CD14-positive monocyte (primary cell): ENCODE measurements around the gene HPS1. TPM values are rescaled to one million over a fixed set of nuclear protein-coding genes. Genes with fewer than 3 reads are reported as not detected.

Experiments used
- DNase-seq, 3 donors: peaks; one replicate each; pipeline ENCODE4 v3.0.0-alpha.2; 2011 to 2022
- H2AFZ ChIP-seq: 2 replicates; pipeline ENCODE4 v1.6.0; 2012; ENCODE audit warnings: mild to moderate bottlenecking, low read depth, low read length, inconsistent platforms; ENCODE audit not compliant: insufficient read depth, poor library complexity, severe bottlenecking
- H3K27ac ChIP-seq, 2 donors: 1 replicate in 1 of 2; 2 replicates in 1 of 2; pipeline ENCODE4 v1.5.1; 2012 to 2013; ENCODE audit warnings: low read length in 2 of 2, control low read depth in 1 of 2, inconsistent platforms in 1 of 2, low read depth in 1 of 2, mild to moderate bottlenecking in 1 of 2
- H3K27me3 ChIP-seq, 2 donors: one replicate each; pipeline versions ENCODE4 v1.6.0 to v1.6.1; 2011 to 2013; ENCODE audit warnings: low read length in 2 of 2; ENCODE audit not compliant: control insufficient read depth in 2 of 2, insufficient read depth in 2 of 2
- H3K36me3 ChIP-seq, 2 donors: replicated peaks in 1 of 2; 1 replicate in 1 of 2; 2 replicates in 1 of 2; pipeline versions ENCODE4 v1.5.1 to v1.6.1; 2012 to 2013; ENCODE audit warnings: low read length in 2 of 2, control low read depth in 1 of 2, inconsistent platforms in 1 of 2, mild to moderate bottlenecking in 1 of 2; ENCODE audit not compliant: insufficient read depth in 2 of 2, control insufficient read depth in 1 of 2
- H3K4me1 ChIP-seq, 2 donors: 1 replicate in 1 of 2; 2 replicates in 1 of 2; pipeline versions ENCODE4 v1.5.1 to v1.6.1; 2012 to 2013; ENCODE audit warnings: low read length in 2 of 2, control low read depth in 1 of 2, inconsistent platforms in 1 of 2, mild to moderate bottlenecking in 1 of 2, moderate library complexity in 1 of 2; ENCODE audit not compliant: insufficient read depth in 2 of 2, control insufficient read depth in 1 of 2
- H3K4me2 ChIP-seq: replicated peaks from 2 replicates; pipeline ENCODE3; 2012; ENCODE audit warnings: low read length, moderate library complexity, mild to moderate bottlenecking; ENCODE audit not compliant: poor library complexity, severe bottlenecking; ENCODE audit errors: extremely low read depth
- H3K4me3 ChIP-seq, 3 experiments: fragments of 200-600 bp in 1 of 3; sonication (generic) in 1 of 3; replicated peaks in 1 of 3; 1 replicate in 2 of 3; 2 replicates in 1 of 3; pipeline ENCODE4 v1.5.1; 2011 to 2013; ENCODE audit warnings: low read length in 3 of 3, mild to moderate bottlenecking in 3 of 3, control low read depth in 2 of 3, low read depth in 2 of 3, inconsistent platforms in 1 of 3, moderate library complexity in 1 of 3
- H3K79me2 ChIP-seq: 2 replicates; pipeline ENCODE4 v1.6.0; 2012; ENCODE audit warnings: mild to moderate bottlenecking, control low read depth, inconsistent platforms, low read length, moderate library complexity; ENCODE audit not compliant: insufficient read depth
- H3K9ac ChIP-seq: 2 replicates; pipeline ENCODE4 v1.6.0; 2017; ENCODE audit warnings: low read length, mild to moderate bottlenecking; ENCODE audit not compliant: insufficient read depth, poor library complexity, severe bottlenecking
- H3K9me3 ChIP-seq, 2 donors: replicated peaks in 1 of 2; 1 replicate in 1 of 2; 2 replicates in 1 of 2; pipeline versions ENCODE4 v1.5.1 to v1.6.1; 2012 to 2013; ENCODE audit warnings: low read length in 2 of 2, control low read depth in 1 of 2; ENCODE audit not compliant: control insufficient read depth in 1 of 2, insufficient read depth in 1 of 2
- H4K20me1 ChIP-seq: 2 replicates; pipeline ENCODE4 v1.6.0; 2012; ENCODE audit warnings: mild to moderate bottlenecking, low read length, control low read depth, moderate library complexity; ENCODE audit not compliant: insufficient read depth
- H3K27ac Mint-ChIP-seq, 7 donors: one replicate each; pipeline ENCODE4 v1.8.0; 2020; ENCODE audit warnings: mild to moderate bottlenecking in 7 of 7, mixed read lengths in 7 of 7, moderate library complexity in 6 of 7, inconsistent platforms in 2 of 7
- H3K27me3 Mint-ChIP-seq, 3 donors: one replicate each; pipeline ENCODE4 v1.8.0; 2021 to 2022; ENCODE audit warnings: low read depth in 3 of 3, mild to moderate bottlenecking in 3 of 3, mixed read lengths in 3 of 3, moderate library complexity in 3 of 3, inconsistent platforms in 1 of 3
- H3K36me3 Mint-ChIP-seq, 2 donors: one replicate each; pipeline ENCODE4 v1.8.0; 2020; ENCODE audit warnings: mixed read lengths in 2 of 2, inconsistent platforms in 1 of 2, mild to moderate bottlenecking in 1 of 2
- H3K4me1 Mint-ChIP-seq: one replicate; pipeline ENCODE4 v1.8.0; 2020; ENCODE audit warnings: mild to moderate bottlenecking, mixed read lengths
- H3K4me3 Mint-ChIP-seq, 2 donors: one replicate each; pipeline ENCODE4 v1.8.0; 2020; ENCODE audit warnings: mild to moderate bottlenecking in 2 of 2, mixed read lengths in 2 of 2, moderate library complexity in 1 of 2
- H3K9me3 Mint-ChIP-seq, 7 donors: one replicate each; pipeline ENCODE4 v1.8.0; 2020 to 2022; ENCODE audit warnings: mixed read lengths in 7 of 7, mild to moderate bottlenecking in 6 of 7, moderate library complexity in 6 of 7, inconsistent platforms in 2 of 7
- WGBS: methylation state at CpG from one replicate; pipeline ENCODE4 v1.1.5; 2013; ENCODE audit warnings: missing lambda C conversion rate; ENCODE audit not compliant: insufficient coverage; 5-methylcytosine and 5-hydroxymethylcytosine counted together
- intact Hi-C, 2 donors: fragments of 100-400 bp; cut with micrococcal nuclease; formaldehyde crosslinking; loops; one replicate each; pipeline versions ENCODE4 v1.15.0 to v1.15.1; 2023
- polyA plus RNA-seq, 3 donors: library from polyadenylated mRNA; depleted of rRNA in 1 of 3; unstranded in 2 of 3; stranded (reverse) in 1 of 3; fragments of 300-500 nt in 2 of 3; fragments of >200 nt in 1 of 3; fragmentation: Illumina TruSeq in 2 of 3; gene quantifications; 1 replicate in 2 of 3; 2 replicates in 1 of 3; pipeline ENCODE4 v1.2.3, GENCODE V29; 2012 to 2021
- TF ChIP-seq, protein P1 (sequence below): fragments of 200-600 bp; IDR thresholded peaks from one replicate; pipeline ENCODE4 v1.8.0; 2022; ENCODE audit warnings: antibody characterized with exemption, mild to moderate bottlenecking

HPS1 gene
- polyA plus RNA-seq, 3 donors: 73.0 to 135 (median 85.2) TPM

GRCh38 chr10:98411768-98412167 is 35.0 kb downstream of the HPS1 start:
- no peak overlapping the region for H2AFZ ChIP-seq
- no peaks in the 10 kb centered on the region for H4K20me1 ChIP-seq
- peaks cover 3 to 14% of the 10 kb centered on the region in 2 donors for H3K36me3 Mint-ChIP-seq
- no peak overlapping the region for H3K27ac Mint-ChIP-seq
- H3K9me3 ChIP-seq: no peaks in the 10 kb centered on the region
- no peak overlapping the region for H3K4me3 ChIP-seq
- H3K36me3 ChIP-seq: peaks cover 3 to 7% of the 10 kb centered on the region in 2 donors
- H3K27ac ChIP-seq: no peak overlapping the region
- H3K4me1 ChIP-seq: peaks cover 12 to 16% of the 10 kb centered on the region in 2 donors
- WGBS: 93% methylated on average over 1 of the region's 1 CpG
- no peak overlapping the region for H3K4me3 Mint-ChIP-seq
- peaks cover 19% of the 10 kb centered on the region for H3K4me1 Mint-ChIP-seq
- no peaks in the 10 kb centered on the region for H3K79me2 ChIP-seq
- H3K9me3 Mint-ChIP-seq: peaks cover 0 to 2% (median 0%) of the 10 kb centered on the region in 7 donors
- peaks cover 0 to 3% (median 3%) of the 10 kb centered on the region in 3 donors for H3K27me3 Mint-ChIP-seq
- no peak for DNase-seq
- no peaks in the 10 kb centered on the region for H3K27me3 ChIP-seq
- TF ChIP-seq, protein P1, sequence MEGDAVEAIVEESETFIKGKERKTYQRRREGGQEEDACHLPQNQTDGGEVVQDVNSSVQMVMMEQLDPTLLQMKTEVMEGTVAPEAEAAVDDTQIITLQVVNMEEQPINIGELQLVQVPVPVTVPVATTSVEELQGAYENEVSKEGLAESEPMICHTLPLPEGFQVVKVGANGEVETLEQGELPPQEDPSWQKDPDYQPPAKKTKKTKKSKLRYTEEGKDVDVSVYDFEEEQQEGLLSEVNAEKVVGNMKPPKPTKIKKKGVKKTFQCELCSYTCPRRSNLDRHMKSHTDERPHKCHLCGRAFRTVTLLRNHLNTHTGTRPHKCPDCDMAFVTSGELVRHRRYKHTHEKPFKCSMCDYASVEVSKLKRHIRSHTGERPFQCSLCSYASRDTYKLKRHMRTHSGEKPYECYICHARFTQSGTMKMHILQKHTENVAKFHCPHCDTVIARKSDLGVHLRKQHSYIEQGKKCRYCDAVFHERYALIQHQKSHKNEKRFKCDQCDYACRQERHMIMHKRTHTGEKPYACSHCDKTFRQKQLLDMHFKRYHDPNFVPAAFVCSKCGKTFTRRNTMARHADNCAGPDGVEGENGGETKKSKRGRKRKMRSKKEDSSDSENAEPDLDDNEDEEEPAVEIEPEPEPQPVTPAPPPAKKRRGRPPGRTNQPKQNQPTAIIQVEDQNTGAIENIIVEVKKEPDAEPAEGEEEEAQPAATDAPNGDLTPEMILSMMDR: no peak
- no peak overlapping the region for H3K4me2 ChIP-seq
- H3K9ac ChIP-seq: no peak overlapping the region
- intact Hi-C loops: no loop called here

GRCh38 chr10:98411166-98411565 is 35.6 kb downstream of the HPS1 start:
- intact Hi-C loops: no loop called here
- Histone ChIP-seq H3K9ac (no peak overlapping the region), H3K4me2 (no peak overlapping the region), H3K79me2 (no peaks in the 10 kb centered on the region), H2AFZ (no peak overlapping the region), H3K36me3 (peaks cover 0 to under 1% of the 10 kb centered on the region in 2 donors), H3K27me3 (no peaks in the 10 kb centered on the region), H3K4me3 (no peak overlapping the region), H3K9me3 (no peaks in the 10 kb centered on the region), H3K27ac (no peak overlapping the region), H3K4me1 (peaks cover 12 to 16% of the 10 kb centered on the region in 2 donors), H4K20me1 (no peaks in the 10 kb centered on the region)
- DNase-seq: no peak
- 98% methylated on average over 11 of the region's 11 CpGs for WGBS
- TF ChIP-seq, protein P1: no peak
- peaks cover 0 to 2% (median 0%) of the 10 kb centered on the region in 7 donors for H3K9me3 Mint-ChIP-seq
- no peak overlapping the region for H3K27ac Mint-ChIP-seq
- H3K4me3 Mint-ChIP-seq: no peak overlapping the region
- H3K4me1 Mint-ChIP-seq: peaks cover 19% of the 10 kb centered on the region
- peaks cover 0 to 8% of the 10 kb centered on the region in 2 donors for H3K36me3 Mint-ChIP-seq
- H3K27me3 Mint-ChIP-seq: peaks cover 0 to 3% (median 3%) of the 10 kb centered on the region in 3 donors
